B cell (primary cell): Measurements from ENCODE around the gene CCND2.

ENCODE experiments used
- CTCF ChIP-seq: fragments of 200-600 bp; IDR thresholded peaks from one replicate; pipeline ENCODE4 v1.8.0; 2022; ENCODE audit warnings: antibody characterized with exemption, mild to moderate bottlenecking
- EZH2 ChIP-seq: IDR thresholded peaks from 2 replicates; pipeline ENCODE4 v1.6.1; 2012; ENCODE audit warnings: borderline replicate concordance, low read depth, mild to moderate bottlenecking, moderate library complexity, low read length; ENCODE audit not compliant: insufficient read depth, poor library complexity, severe bottlenecking

GRCh38 chr12:4284306-4284705 lies 10.7 kb downstream of the CCND2 start:
- TF ChIP-seq CTCF (no peak), EZH2 (no peak)
